GM12892 (cell line): ENCODE measurements around the gene ADAMTS15.

ENCODE experiments used
- POLR2AphosphoS5 ChIP-seq: IDR thresholded peaks from 2 replicates; pipeline ENCODE4 v1.6.1; 2011; ENCODE audit warnings: low read depth, low read length, control low read depth
- TAF1 ChIP-seq: IDR thresholded peaks from 2 replicates; pipeline ENCODE4 v1.6.1; 2011; ENCODE audit warnings: low read depth, mild to moderate bottlenecking, control low read depth, low read length, borderline replicate concordance

GRCh38 chr11:130525307-130525706, 76.9 kb downstream of the ADAMTS15 start:
- TF ChIP-seq POLR2AphosphoS5 (no peak), TAF1 (no peak)
